H1 (cell line): Measurements from ENCODE around the gene KLHL8. TPM values are rescaled to one million over a fixed set of nuclear protein-coding genes. Genes with fewer than 3 reads are reported as not detected.

Experiments used
- CTCF ChIA-PET: fragments of 300-600 bp; sonication (Branson Sonifier 250); formaldehyde crosslinking; loops from one replicate; lab custom pipeline; 2021; ENCODE audit not compliant: partially characterized antibody; lab: Charles Lee
- POLR2A ChIA-PET: fragments of 300-600 bp; sonication (Branson Sonifier 250); formaldehyde crosslinking; loops from one replicate; lab custom pipeline; 2021; ENCODE audit warnings: inconsistent platforms; ENCODE audit not compliant: partially characterized antibody; lab: Charles Lee
- DNase-seq, 2 experiments: peaks; one replicate each; pipeline versions ENCODE4 v3.0.0 to v3.0.0-alpha.2; 2010 to 2022; ENCODE audit warnings: low spot score in 2 of 2, low read depth in 1 of 2, mixed read lengths in 1 of 2
- FAIRE-seq: peaks from 2 replicates; lab custom pipeline; 2011; peaks lifted over from hg19 to GRCh38; lab: Jason Lieb, UNC
- H2AFZ ChIP-seq: 2 replicates; pipeline ENCODE4 v1.8.1; 2012; ENCODE audit warnings: low read length, inconsistent platforms
- H2AK5ac ChIP-seq: 2 replicates; pipeline ENCODE4 v1.6.1; 2013; ENCODE audit warnings: low read depth, low read length
- H2BK120ac ChIP-seq: replicated peaks from 2 replicates; pipeline ENCODE3; 2013; ENCODE audit warnings: low read depth, low read length, inconsistent platforms
- H2BK12ac ChIP-seq: 2 replicates; pipeline ENCODE4 v1.6.1; 2013; ENCODE audit warnings: low read depth, low read length
- H2BK15ac ChIP-seq: 2 replicates; pipeline ENCODE4 v1.6.1; 2013; ENCODE audit warnings: low read length
- H2BK20ac ChIP-seq: 2 replicates; pipeline ENCODE4 v1.6.1; 2013; ENCODE audit warnings: low read length
- H2BK5ac ChIP-seq: 2 replicates; pipeline ENCODE4 v1.6.1; 2013; ENCODE audit warnings: low read depth, low read length
- H3K14ac ChIP-seq: 2 replicates; pipeline ENCODE4 v1.6.1; 2013; ENCODE audit warnings: inconsistent platforms; ENCODE audit not compliant: insufficient read length
- H3K18ac ChIP-seq: 2 replicates; pipeline ENCODE4 v1.6.1; 2013; ENCODE audit warnings: low read length; ENCODE audit errors: extremely low read depth
- H3K23ac ChIP-seq: 2 replicates; pipeline ENCODE4 v1.6.1; 2013; ENCODE audit warnings: inconsistent platforms; ENCODE audit not compliant: insufficient read length
- H3K23me2 ChIP-seq: 2 replicates; pipeline ENCODE4 v1.6.1; 2013; ENCODE audit warnings: low read depth, low read length
- H3K27ac ChIP-seq: 2 replicates; pipeline ENCODE4 v1.6.1; 2011; ENCODE audit warnings: low read depth, low read length, inconsistent platforms
- H3K27me3 ChIP-seq, 4 experiments: replicated peaks in 1 of 4; 1 replicate in 1 of 4; 2 replicates in 3 of 4; pipeline versions ENCODE4 v1.6.1 to v1.8.1; 2011 to 2013; ENCODE audit warnings: low read length in 3 of 4, mild to moderate bottlenecking in 3 of 4, inconsistent platforms in 2 of 4, mixed read lengths in 2 of 4, moderate library complexity in 1 of 4; ENCODE audit not compliant: control insufficient read depth in 3 of 4, insufficient read depth in 3 of 4; ENCODE audit errors: extremely low read depth in 1 of 4
- H3K36me3 ChIP-seq, 4 experiments: 2 replicates each; pipeline versions ENCODE4 v1.6.1 to v1.8.1; 2011 to 2013; ENCODE audit warnings: mild to moderate bottlenecking in 4 of 4, low read length in 3 of 4, moderate library complexity in 2 of 4, control low read depth in 1 of 4, inconsistent platforms in 1 of 4; ENCODE audit not compliant: insufficient read depth in 4 of 4, control insufficient read depth in 2 of 4
- H3K4ac ChIP-seq: replicated peaks from 2 replicates; pipeline ENCODE3; 2013; ENCODE audit warnings: low read length, low read depth, mixed read lengths, inconsistent platforms; ENCODE audit not compliant: insufficient read length
- H3K4me1 ChIP-seq, 4 experiments: replicated peaks in 1 of 4; 1 replicate in 1 of 4; 2 replicates in 3 of 4; pipeline versions ENCODE4 v1.6.1 to v1.8.1; 2011 to 2013; ENCODE audit warnings: low read length in 3 of 4, inconsistent platforms in 2 of 4, mixed read lengths in 1 of 4; ENCODE audit not compliant: insufficient read depth in 4 of 4, control insufficient read depth in 3 of 4
- H3K4me2 ChIP-seq, 2 experiments: 2 replicates each; pipeline versions ENCODE4 v1.6.1 to v1.8.1; 2011 to 2013; ENCODE audit warnings: low read depth in 2 of 2, low read length in 2 of 2, control low read depth in 1 of 2, inconsistent platforms in 1 of 2, mild to moderate bottlenecking in 1 of 2; ENCODE audit not compliant: insufficient read depth in 1 of 2
- H3K4me3 ChIP-seq, 4 experiments: fragments of 200-600, 300-600 bp in 1 of 4; sonication (generic), shearing (Covaris generic), sonication (Bioruptor Twin) in 1 of 4; 2 replicates each; pipeline versions ENCODE4 v1.5.1 to v1.8.1; 2011 to 2016; ENCODE audit warnings: low read length in 4 of 4, low read depth in 3 of 4, control low read depth in 2 of 4, inconsistent platforms in 2 of 4, mild to moderate bottlenecking in 2 of 4, mixed read lengths in 1 of 4, moderate library complexity in 1 of 4; ENCODE audit not compliant: insufficient read depth in 2 of 4; ENCODE audit errors: extremely low read depth in 1 of 4
- H3K56ac ChIP-seq: replicated peaks from 2 replicates; pipeline ENCODE3; 2013; ENCODE audit warnings: low read depth, mild to moderate bottlenecking, mixed read lengths, low read length, inconsistent platforms; ENCODE audit not compliant: insufficient read length
- H3K79me1 ChIP-seq: 2 replicates; pipeline ENCODE4 v1.6.1; 2013; ENCODE audit warnings: low read depth, low read length, control low read depth
- H3K79me2 ChIP-seq, 2 experiments: 2 replicates each; pipeline versions ENCODE4 v1.6.1 to v1.8.1; 2012 to 2013; ENCODE audit warnings: low read length in 2 of 2, mild to moderate bottlenecking in 2 of 2, inconsistent platforms in 1 of 2; ENCODE audit not compliant: insufficient read depth in 2 of 2, control insufficient read depth in 1 of 2
- H3K9ac ChIP-seq, 4 experiments: replicated peaks in 1 of 4; 1 replicate in 1 of 4; 2 replicates in 3 of 4; pipeline versions ENCODE4 v1.6.1 to v1.8.1; 2011 to 2013; ENCODE audit warnings: low read depth in 3 of 4, low read length in 3 of 4, control low read depth in 2 of 4, mild to moderate bottlenecking in 2 of 4, moderate library complexity in 2 of 4, inconsistent platforms in 1 of 4; ENCODE audit errors: extremely low read depth in 1 of 4
- H3K9me3 ChIP-seq, 2 experiments: 2 replicates each; pipeline versions ENCODE4 v1.6.1 to v1.8.1; 2012 to 2013; ENCODE audit warnings: mild to moderate bottlenecking in 2 of 2, moderate library complexity in 2 of 2, control low read depth in 1 of 2, inconsistent platforms in 1 of 2, low read depth in 1 of 2, low read length in 1 of 2, mixed read lengths in 1 of 2; ENCODE audit not compliant: insufficient read depth in 2 of 2
- H4K20me1 ChIP-seq, 2 experiments: replicated peaks in 1 of 2; 2 replicates each; pipeline versions ENCODE3 to v1.8.1; 2011 to 2013; ENCODE audit warnings: inconsistent platforms in 2 of 2, low read length in 2 of 2, mild to moderate bottlenecking in 1 of 2; ENCODE audit not compliant: insufficient read depth in 2 of 2, control insufficient read depth in 1 of 2
- H4K5ac ChIP-seq: 2 replicates; pipeline ENCODE4 v1.6.1; 2013; ENCODE audit warnings: low read length, low read depth, mixed read lengths, inconsistent platforms; ENCODE audit not compliant: insufficient read length
- H4K8ac ChIP-seq: 2 replicates; pipeline ENCODE4 v1.8.0; 2013; ENCODE audit warnings: mild to moderate bottlenecking, moderate library complexity, low read length, inconsistent platforms; ENCODE audit not compliant: insufficient read depth; ENCODE audit errors: extremely low read depth
- H4K91ac ChIP-seq: replicated peaks from 2 replicates; pipeline ENCODE3; 2013; ENCODE audit warnings: low read length, mixed read lengths, inconsistent platforms; ENCODE audit not compliant: insufficient read length
- BACH1 ChIP-seq: IDR thresholded peaks from 2 replicates; pipeline ENCODE4 v1.6.1; 2012; ENCODE audit warnings: low read length, improper control_type of control experiment
- CBX5 ChIP-seq: fragments of 300-800, 300-1000 bp; sonication (generic); IDR thresholded peaks from 2 replicates; pipeline ENCODE4 v1.7.1; 2016; ENCODE audit warnings: antibody characterized with exemption, low read length, low read depth
- CEBPB ChIP-seq: IDR thresholded peaks from 2 replicates; pipeline ENCODE4 v1.6.1; 2012; ENCODE audit warnings: low read depth, low read length
- CTBP2 ChIP-seq: IDR thresholded peaks from 2 replicates; pipeline ENCODE4 v1.7.0; 2011; ENCODE audit warnings: borderline replicate concordance, mild to moderate bottlenecking, moderate library complexity, mixed read lengths, low read length; ENCODE audit not compliant: insufficient read depth, insufficient read length
- EZH2 ChIP-seq: fragments of 200-600 bp; sonication (generic); IDR thresholded peaks from 2 replicates; pipeline ENCODE4 v1.7.1; 2012; ENCODE audit warnings: low read depth, mild to moderate bottlenecking, moderate library complexity, low read length, inconsistent platforms; ENCODE audit not compliant: severe bottlenecking
- MAFK ChIP-seq: IDR thresholded peaks from 2 replicates; pipeline ENCODE4 v1.6.1; 2012; ENCODE audit warnings: low read depth, mild to moderate bottlenecking, improper control_type of control experiment, low read length
- POU5F1 ChIP-seq: IDR thresholded peaks from 2 replicates; pipeline ENCODE4 v1.6.1; 2011; ENCODE audit warnings: low read depth, mild to moderate bottlenecking, low read length, moderate library complexity
- RBBP5 ChIP-seq: IDR thresholded peaks from 2 replicates; pipeline ENCODE4 v1.7.1; 2012; ENCODE audit warnings: low read depth, mild to moderate bottlenecking, inconsistent platforms, low read length, moderate library complexity, borderline replicate concordance
- RXRA ChIP-seq: IDR thresholded peaks from 2 replicates; pipeline ENCODE4 v1.6.1; 2011; ENCODE audit warnings: low read depth, mild to moderate bottlenecking, low read length, moderate library complexity; ENCODE audit not compliant: insufficient read depth
- SAP30 ChIP-seq: fragments of 300-600 bp; sonication (generic); IDR thresholded peaks from 2 replicates; pipeline ENCODE4 v1.7.1; 2012; ENCODE audit warnings: low read length, moderate library complexity, mild to moderate bottlenecking, inconsistent platforms; ENCODE audit not compliant: insufficient read depth, insufficient replicate concordance
- SIN3A ChIP-seq, 2 experiments: IDR thresholded peaks in 1 of 2; conservative IDR thresholded peaks in 1 of 2; 2 replicates each; pipeline ENCODE4 v1.6.1; 2011 to 2012; ENCODE audit warnings: low read length in 2 of 2, improper control_type of control experiment in 1 of 2, low read depth in 1 of 2, mild to moderate bottlenecking in 1 of 2
- SP2 ChIP-seq: IDR thresholded peaks from 2 replicates; pipeline ENCODE4 v1.6.1; 2012; ENCODE audit warnings: mild to moderate bottlenecking, low read length, inconsistent platforms
- WGBS, 2 experiments: shearing (Covaris generic) in 1 of 2; methylation state at CpG; one replicate each; pipeline versions ENCODE4 v1.1.6 to v1.1.7; 2013 to 2015; ENCODE audit warnings: low lambda C conversion rate in 2 of 2, mixed read lengths in 2 of 2, inconsistent platforms in 1 of 2, low coverage in 1 of 2, missing lambda C conversion rate in 1 of 2; ENCODE audit not compliant: insufficient replicate concordance in 2 of 2, insufficient coverage in 1 of 2, insufficient read length in 1 of 2; ENCODE audit errors: extremely low coverage in 1 of 2, missing lambda C conversion rate in 1 of 2; 5-methylcytosine and 5-hydroxymethylcytosine counted together
- polyA plus RNA-seq, 7 experiments: library from polyadenylated mRNA; depleted of rRNA in 3 of 7; stranded (reverse) in 5 of 7; unstranded in 2 of 7; fragments of >200 nt in 5 of 7; fragments of 200-250 nt in 2 of 7; gene quantifications; 1 replicate in 5 of 7; 2 replicates in 1 of 7; 4 replicates in 1 of 7; pipeline versions ENCODE4 v1.2.1 to v1.2.3, GENCODE V29; 2011 to 2013; ENCODE audit warnings: missing spikeins in 2 of 7, mixed read lengths in 2 of 7
- total RNA-seq: library from RNA; stranded (reverse); fragmentation: NEBNext Ultra II Directional; extraction: Animal tissue kit (Norgen Biotek cat#: 25700); gene quantifications from 2 replicates; pipeline ENCODE4 v1.2.1, GENCODE V29; 2021

The KLHL8 gene
- total and polyA plus RNA-seq, 2 of the 8 experiments (the other 6 are each of a cell fraction or from before 2014, with no cell fraction given): 0.94 to 8.1 TPM

- FAIRE-seq (no peak), DNase-seq (no peak)
- Histone ChIP-seq H3K14ac (no peak overlapping the region), H4K8ac (no peak overlapping the region), H3K9me3 (no peaks in the 10 kb centered on the region), H3K56ac (no peak overlapping the region), H3K9ac (no peak overlapping the region), H2BK5ac (no peak overlapping the region), H2AFZ (no peak overlapping the region), H4K91ac (no peak overlapping the region), H3K4me2 (no peak overlapping the region), H3K79me2 (peaks cover 0 to 27% of the 10 kb centered on the region in 2 experiments; a peak in 2 of 4 replicates), H3K27ac (no peak overlapping the region), H3K79me1 (peaks cover 3% of the 10 kb centered on the region; the same call in 1 of the 2 replicates), H3K23ac (no peak overlapping the region), H3K18ac (no peak overlapping the region), H3K4me3 (no peak overlapping the region), H3K4ac (no peak overlapping the region), H3K23me2 (no peaks in the 10 kb centered on the region), H3K4me1 (no peaks in the 10 kb centered on the region), H2BK120ac (no peak overlapping the region), H4K5ac (no peak overlapping the region), H3K36me3 (no peaks in the 10 kb centered on the region), H3K27me3 (no peaks in the 10 kb centered on the region), H2BK12ac (no peak overlapping the region), H2BK20ac (no peak overlapping the region), H4K20me1 (no peaks in the 10 kb centered on the region), H2AK5ac (no peak overlapping the region), H2BK15ac (no peak overlapping the region)
- POLR2A ChIA-PET: interaction anchor here (0.9 to 1.7 kb wide), 2 partner anchors 10 to 13 kb away, joined by 3 to 4 read pairs; no protein-coding TSS in a partner anchor
- CTCF ChIA-PET: interaction anchor here (0.8 to 1.1 kb wide), 2 partner anchors 9 to 61 kb away, joined by 3 to 4 read pairs; no protein-coding TSS in a partner anchor
- WGBS, 2 experiments: 86% methylated on average over 5 of the region's 5 CpGs; no CpG with 5 or more reads in 1 of the 2 experiments
- TF ChIP-seq CEBPB (no peak), CBX5 (no peak), RXRA (no peak), RBBP5 (no peak), CTBP2 (no peak), SP2 (no peak), POU5F1 (no peak), SAP30 (no peak), EZH2 (no peak), MAFK (no peak), SIN3A (conservative IDR thresholded peaks at IDR 0.05 in 1 of 2, IDR thresholded peaks at IDR 0.05 in 1 of 2; ENCODE audit: low read depth in 1 of 2, low read length in 2 of 2) (no peak), BACH1 (no peak)
Observed at GRCh38 chr4:87211249-87211952, 9.0 kb downstream of the KLHL8 start.
